ENCODE measurements around the gene MRPS23.
"Not testable (repeated sequence)": the region's sequence is repeated elsewhere in the genome, so short reads cannot be mapped to it uniquely, and the experiment has no call there.

MRPS23 gene

GRCh38 chr17:57862694-57863667 is 13.1 kb upstream of the MRPS23 start:
- DNase-seq (ENCODE audit: low spot score): no peak

- DNase-seq (ENCODE audit: low spot score): no peak
These were observed 12.2 kb upstream of the MRPS23 start for GRCh38 chr17:57861790-57862693.

- no peak for DNase-seq (ENCODE audit: low spot score)
These were observed 11.4 kb upstream of the MRPS23 start for GRCh38 chr17:57861000-57861789.

GRCh38 chr17:57860414-57860999 is 10.7 kb upstream of the MRPS23 start:
- no peak for DNase-seq (ENCODE audit: low spot score)

- DNase-seq (ENCODE audit: low spot score): no peak
These were observed 10.0 kb upstream of the MRPS23 start for GRCh38 chr17:57859601-57860413.

GRCh38 chr17:57858838-57859237 is 9.0 kb upstream of the MRPS23 start:
- no peak for DNase-seq (ENCODE audit: low spot score)

GRCh38 chr17:57856792-57857620 is 7.2 kb upstream of the MRPS23 start:
- no peak for DNase-seq (ENCODE audit: low spot score)

GRCh38 chr17:57855391-57856035 is 5.7 kb upstream of the MRPS23 start:
- DNase-seq (ENCODE audit: low spot score): no peak

GRCh38 chr17:57853695-57854094 is 3.9 kb upstream of the MRPS23 start:
- no peak for DNase-seq (ENCODE audit: low spot score)

- no peak for DNase-seq (ENCODE audit: low spot score)
These were observed 3.1 kb upstream of the MRPS23 start for GRCh38 chr17:57852955-57853328.

GRCh38 chr17:57852092-57852954 is 2.5 kb upstream of the MRPS23 start:
- no peak for DNase-seq (ENCODE audit: low spot score)

GRCh38 chr17:57849163-57849873 is 526 bp downstream of the MRPS23 start:
- DNase-seq (ENCODE audit: low spot score): no peak

- not testable (repeated sequence) for DNase-seq (ENCODE audit: low spot score)
These were observed 3.5 kb downstream of the MRPS23 start for GRCh38 chr17:57846056-57846945.

GRCh38 chr17:57842280-57842679 is 7.6 kb downstream of the MRPS23 start:
- no peak for DNase-seq (ENCODE audit: low spot score)

- DNase-seq (ENCODE audit: low spot score): no peak
These were observed 10.3 kb downstream of the MRPS23 start for GRCh38 chr17:57839571-57839923.

GRCh38 chr17:57838857-57839570 is 10.8 kb downstream of the MRPS23 start:
- no peak for DNase-seq (ENCODE audit: low spot score)
